ENCODE data around the gene CRB3.

Gene CRB3

GRCh38 chr19:6514926-6515544, 51.0 kb downstream of the CRB3 start:
- Histone ChIP-seq H3K9me3 (ENCODE audit: control insufficient read depth, insufficient read depth, low read depth, low read length) (no peaks in the 10 kb centered on the region), H3K4me3 (ENCODE audit: low read depth, low read length) (no peak overlapping the region), H3K36me3 (ENCODE audit: control insufficient read depth, insufficient read depth, low read length) (no peaks in the 10 kb centered on the region), H3K27me3 (ENCODE audit: control insufficient read depth, insufficient read depth, low read length) (no peaks in the 10 kb centered on the region), H3K4me1 (ENCODE audit: control insufficient read depth, insufficient read depth, low read length) (peaks cover 9% of the 10 kb centered on the region; the same call in 1 of the 2 replicates), H3K27ac (ENCODE audit: low read depth, low read length) (no peak overlapping the region), H3K9ac (ENCODE audit: low read length) (no peak overlapping the region)

GRCh38 chr19:6516018-6516658, 52.1 kb downstream of the CRB3 start:
- Histone ChIP-seq H3K27me3 (ENCODE audit: control insufficient read depth, insufficient read depth, low read length) (no peaks in the 10 kb centered on the region), H3K4me1 (ENCODE audit: control insufficient read depth, insufficient read depth, low read length) (peaks cover 9% of the 10 kb centered on the region; the same call in 1 of the 2 replicates), H3K36me3 (ENCODE audit: control insufficient read depth, insufficient read depth, low read length) (no peaks in the 10 kb centered on the region), H3K9ac (ENCODE audit: low read length) (peak overlapping the region; percentile 38), H3K9me3 (ENCODE audit: control insufficient read depth, insufficient read depth, low read depth, low read length) (no peaks in the 10 kb centered on the region), H3K4me3 (ENCODE audit: low read depth, low read length) (peak overlapping the region; percentile 74), H3K27ac (ENCODE audit: low read depth, low read length) (no peak overlapping the region)

Data from HUES6 (cell line).